NOMO-1 treated with DMSO at 0.1 percent for 48 hours (cell line): Measurements from ENCODE around the gene LRRN3.

Experiments
- DNase-seq: peaks from one replicate; lab custom pipeline; 2025; ENCODE audit not compliant: unreplicated experiment; lab: John Stamatoyannopoulos, UW

LRRN3 gene

GRCh38 chr7:111104710-111105109, 13.8 kb downstream of the LRRN3 start:
- no peak for DNase-seq

- DNase-seq = no peak
Observed at GRCh38 chr7:111105269-111105668, 14.3 kb downstream of the LRRN3 start.

- no peak for DNase-seq
Observed at GRCh38 chr7:111107579-111107978, 16.7 kb downstream of the LRRN3 start.

- no peak for DNase-seq
Observed at GRCh38 chr7:111108000-111108399, 17.1 kb downstream of the LRRN3 start.

GRCh38 chr7:111108496-111108895, 17.6 kb downstream of the LRRN3 start:
- DNase-seq = no peak

GRCh38 chr7:111112439-111112838, 21.5 kb downstream of the LRRN3 start:
- DNase-seq = no peak

- no peak for DNase-seq
Observed at GRCh38 chr7:111113263-111114017, 22.5 kb downstream of the LRRN3 start.

GRCh38 chr7:111115966-111116365, 25.0 kb downstream of the LRRN3 start:
- no peak for DNase-seq

GRCh38 chr7:111126987-111127386, 36.1 kb downstream of the LRRN3 start:
- no peak for DNase-seq

- DNase-seq = no peak
Observed at GRCh38 chr7:111129435-111129834, 38.5 kb downstream of the LRRN3 start.

GRCh38 chr7:111132833-111133232, 41.9 kb downstream of the LRRN3 start:
- DNase-seq = no peak

GRCh38 chr7:111137296-111138192, 46.6 kb downstream of the LRRN3 start:
- DNase-seq = peak; percentile 30

GRCh38 chr7:111138193-111138569, 47.3 kb downstream of the LRRN3 start:
- DNase-seq = peak; percentile 51

- no peak for DNase-seq
Observed at GRCh38 chr7:111138586-111138985, 47.7 kb downstream of the LRRN3 start.

GRCh38 chr7:111140091-111140865, 49.4 kb downstream of the LRRN3 start:
- no peak for DNase-seq

GRCh38 chr7:111145472-111145871, 54.5 kb downstream of the LRRN3 start:
- DNase-seq = no peak

- no peak for DNase-seq
Observed at GRCh38 chr7:111146136-111146535, 55.2 kb downstream of the LRRN3 start.

- DNase-seq = no peak
Observed at GRCh38 chr7:111147708-111148533, 57.0 kb downstream of the LRRN3 start.

- no peak for DNase-seq
Observed at GRCh38 chr7:111150709-111151108, 59.8 kb downstream of the LRRN3 start.

- no peak for DNase-seq
Observed at GRCh38 chr7:111159426-111159825, 68.5 kb downstream of the LRRN3 start.

GRCh38 chr7:111160297-111160696, 69.4 kb downstream of the LRRN3 start:
- DNase-seq = no peak
